SJSA1 (cell line): ENCODE measurements around the gene ITGB6. TPM values are rescaled to one million over a fixed set of nuclear protein-coding genes. Genes with fewer than 3 reads are reported as not detected.

ENCODE experiments used
- DNase-seq, 2 experiments: peaks; one replicate each; pipeline ENCODE4 v3.0.0-alpha.2; 2015 to 2020; ENCODE audit warnings: low spot score in 2 of 2, low read depth in 1 of 2
- H3K27ac ChIP-seq: fragments of 250-450 bp; sonication (Bioruptor Pico); 2 replicates; pipeline ENCODE4 v1.5.1; 2020; ENCODE audit warnings: mild to moderate bottlenecking, moderate library complexity
- H3K27me3 ChIP-seq: fragments of 250-450 bp; sonication (Bioruptor Pico); replicated peaks from 2 replicates; pipeline ENCODE4 v1.5.1; 2020; ENCODE audit warnings: mild to moderate bottlenecking, moderate library complexity
- H3K36me3 ChIP-seq: fragments of 250-450 bp; sonication (Bioruptor Pico); 2 replicates; pipeline ENCODE4 v1.5.1; 2020; ENCODE audit warnings: mild to moderate bottlenecking
- H3K4me1 ChIP-seq: fragments of 250-450 bp; sonication (Bioruptor Pico); replicated peaks from 2 replicates; pipeline ENCODE4 v1.6.1; 2021; ENCODE audit warnings: mild to moderate bottlenecking
- H3K4me3 ChIP-seq: fragments of 250-450 bp; sonication (Bioruptor Pico); 2 replicates; pipeline ENCODE4 v1.5.1; 2020; ENCODE audit warnings: mild to moderate bottlenecking
- H3K9me3 ChIP-seq: fragments of 250-450 bp; sonication (Bioruptor Pico); replicated peaks from 2 replicates; pipeline ENCODE4 v1.5.1; 2020; ENCODE audit warnings: mild to moderate bottlenecking
- total RNA-seq: library from RNA; depleted of rRNA; stranded (reverse); fragments of >200 nt; shearing (Covaris generic); gene quantifications from 2 replicates; pipeline ENCODE4 v1.2.3, GENCODE V29; 2014; rRNA removed

ITGB6 gene
- total RNA-seq, 1 experiment from 2014 or later, result not detected

GRCh38 chr2:160050147-160050546, 149.9 kb downstream of the ITGB6 start:
- Histone ChIP-seq H3K27ac (no peak overlapping the region), H3K27me3 (0 out of 2 replicates have a peak, but pooled peaks cover 3% of the 10 kb centered on the region), H3K36me3 (no peaks in the 10 kb centered on the region), H3K9me3 (no peaks in the 10 kb centered on the region), H3K4me1 (no peaks in the 10 kb centered on the region), H3K4me3 (no peak overlapping the region)
- no peak for DNase-seq

Other genes with a start within 250 kb of the ITGB6 start
- gene PLA2R1, start 137.7 kb downstream of the ITGB6 start, total RNA-seq, result 1.9 and 2.3 TPM in 2 replicates